HG03342 (cell line): ENCODE data around the gene COPS6.

Experiments
- ATAC-seq: cut with Tn5 transposase; IDR thresholded peaks from one replicate; pipeline ENCODE4 v1.9.1; 2021; ENCODE audit warnings: mild to moderate bottlenecking, moderate library complexity; ENCODE audit not compliant: unreplicated experiment

The COPS6 gene

GRCh38 chr7:100079024-100079560 is 9.7 kb upstream of the COPS6 start:
- no peak for ATAC-seq

- no peak for ATAC-seq
Observed at GRCh38 chr7:100080907-100081534, 7.7 kb upstream of the COPS6 start.

- peak; percentile 74 for ATAC-seq
Observed at GRCh38 chr7:100081535-100082102, 7.2 kb upstream of the COPS6 start, which contains the start of gene ZNF3. ZNF3 (minus strand) TSS chr7:100081723; CDS start chr7:100077357, 4,366 bp downstream.

GRCh38 chr7:100082978-100083377 is 5.8 kb upstream of the COPS6 start:
- no peak for ATAC-seq

- ATAC-seq = no peak
Observed at GRCh38 chr7:100085515-100085914, 3.3 kb upstream of the COPS6 start.

- ATAC-seq = no peak
Observed at GRCh38 chr7:100087055-100087750, 1.6 kb upstream of the COPS6 start.

- no peak for ATAC-seq
Observed at GRCh38 chr7:100088095-100088620, 611 bp upstream of the COPS6 start.

GRCh38 chr7:100089458-100090196 is 858 bp downstream of the COPS6 start:
- ATAC-seq = no peak

GRCh38 chr7:100090527-100091410 is 2.0 kb downstream of the COPS6 start:
- no peak for ATAC-seq

GRCh38 chr7:100091411-100092181 is 2.8 kb downstream of the COPS6 start:
- ATAC-seq = no peak

GRCh38 chr7:100093054-100093453 is 4.3 kb downstream of the COPS6 start:
- ATAC-seq = no peak

- no peak for ATAC-seq
Observed at GRCh38 chr7:100093498-100093897, 4.7 kb downstream of the COPS6 start.

GRCh38 chr7:100093925-100094486 is 5.2 kb downstream of the COPS6 start:
- no peak for ATAC-seq

- ATAC-seq = no peak
Observed at GRCh38 chr7:100095289-100095688, 6.5 kb downstream of the COPS6 start.

GRCh38 chr7:100095704-100096103 is 6.9 kb downstream of the COPS6 start:
- ATAC-seq = no peak

- ATAC-seq = no peak
Observed at GRCh38 chr7:100098913-100099312, 10.1 kb downstream of the COPS6 start.

GRCh38 chr7:100099452-100099851 is 10.7 kb downstream of the COPS6 start:
- no peak for ATAC-seq

- ATAC-seq = peak; percentile 55
Observed at GRCh38 chr7:100100420-100101015, 11.7 kb downstream of the COPS6 start.
